ENCODE results near the gene USP50. TPM values are rescaled to one million over a fixed set of nuclear protein-coding genes. Genes with fewer than 3 reads are reported as not detected.

USP50 gene
- total RNA-seq, 1 donor from 2014 or later: not detected

GRCh38 chr15:50463423-50464358 is 82.8 kb downstream of the USP50 start:
- TF ChIP-seq CTCF (conservative IDR thresholded peaks at IDR 0.05; ENCODE audit: low read depth, low read length): no peak
- no peak overlapping the region for H3K4me3 ChIP-seq (ENCODE audit: low read depth, low read length)
- no peak for DNase-seq (ENCODE audit: low read depth)

GRCh38 chr15:50458348-50459112 is 87.9 kb downstream of the USP50 start:
- DNase-seq (ENCODE audit: low read depth): no peak
- no peak overlapping the region for H3K4me3 ChIP-seq (ENCODE audit: low read depth, low read length)
- no peak for TF ChIP-seq CTCF (conservative IDR thresholded peaks at IDR 0.05; ENCODE audit: low read depth, low read length)

- H3K4me3 ChIP-seq (ENCODE audit: low read depth, low read length): no peak overlapping the region
- TF ChIP-seq CTCF (conservative IDR thresholded peaks at IDR 0.05; ENCODE audit: low read depth, low read length): no peak
- no peak for DNase-seq (ENCODE audit: low read depth)
These were observed 93.5 kb downstream of the USP50 start for GRCh38 chr15:50452927-50453326.

Other genes with a start within 250 kb of the USP50 start
- gene GABPB1, start 191.5 kb downstream of the USP50 start, total RNA-seq: 48.9 and 51.6 TPM in 2 replicates
- 35.1 and 35.9 TPM in 2 replicates for gene USP8, start 122.3 kb downstream of the USP50 start, total RNA-seq
- 16.6 and 16.8 TPM in 2 replicates for gene TRPM7, start 140.1 kb upstream of the USP50 start, total RNA-seq
- gene SPPL2A, start 219.0 kb upstream of the USP50 start, total RNA-seq: 87.0 and 95.9 TPM in 2 replicates